NCI-H460 (cell line): Measurements from ENCODE around the gene AIMP1. TPM values are rescaled to one million over a fixed set of nuclear protein-coding genes. Genes with fewer than 3 reads are reported as not detected.

Experiments used
- total RNA-seq: library from RNA; depleted of rRNA; stranded (reverse); fragments of >200 nt; shearing (Covaris generic); gene quantifications from 2 replicates; pipeline ENCODE4 v1.2.3, GENCODE V29; 2014; rRNA removed

The AIMP1 gene
- total RNA-seq, 1 experiment from 2014 or later: 49.5 TPM

Other genes with a start within 250 kb of the AIMP1 start
- 17.4 and 19.0 TPM in 2 replicates for gene TBCK, start 341 bp upstream of the AIMP1 start, total RNA-seq
- not detected in 2 replicates for gene GIMD1, start 52.2 kb downstream of the AIMP1 start, total RNA-seq